Measurements from ENCODE around the gene FAM43A.
A peak's percentile ranks its signal among the peaks of the same experiment; 100 is the strongest.

FAM43A gene

GRCh38 chr3:194675680-194676079 is 10.0 kb upstream of the FAM43A start:
- no peak for DNase-seq

DNA sequence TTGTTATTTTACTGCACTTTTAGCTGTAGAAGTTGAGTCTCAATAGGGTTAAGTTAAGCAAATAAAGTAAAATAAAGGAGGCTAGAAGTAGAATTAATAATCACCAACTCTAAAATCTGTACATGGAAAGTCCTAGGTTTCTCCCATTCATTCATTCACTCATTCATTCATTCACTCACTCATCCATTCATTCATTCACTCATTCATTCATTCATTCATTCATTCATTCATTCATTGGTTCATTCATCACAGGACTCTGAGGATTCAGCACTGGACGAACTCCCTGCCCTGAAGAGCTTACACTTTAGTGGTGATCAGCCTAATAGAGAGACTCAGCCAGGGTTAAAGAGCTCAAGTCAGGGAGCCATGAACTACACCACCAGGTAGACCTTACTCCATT is 9.2 kb upstream of the FAM43A start:
- no peak for DNase-seq

DNA sequence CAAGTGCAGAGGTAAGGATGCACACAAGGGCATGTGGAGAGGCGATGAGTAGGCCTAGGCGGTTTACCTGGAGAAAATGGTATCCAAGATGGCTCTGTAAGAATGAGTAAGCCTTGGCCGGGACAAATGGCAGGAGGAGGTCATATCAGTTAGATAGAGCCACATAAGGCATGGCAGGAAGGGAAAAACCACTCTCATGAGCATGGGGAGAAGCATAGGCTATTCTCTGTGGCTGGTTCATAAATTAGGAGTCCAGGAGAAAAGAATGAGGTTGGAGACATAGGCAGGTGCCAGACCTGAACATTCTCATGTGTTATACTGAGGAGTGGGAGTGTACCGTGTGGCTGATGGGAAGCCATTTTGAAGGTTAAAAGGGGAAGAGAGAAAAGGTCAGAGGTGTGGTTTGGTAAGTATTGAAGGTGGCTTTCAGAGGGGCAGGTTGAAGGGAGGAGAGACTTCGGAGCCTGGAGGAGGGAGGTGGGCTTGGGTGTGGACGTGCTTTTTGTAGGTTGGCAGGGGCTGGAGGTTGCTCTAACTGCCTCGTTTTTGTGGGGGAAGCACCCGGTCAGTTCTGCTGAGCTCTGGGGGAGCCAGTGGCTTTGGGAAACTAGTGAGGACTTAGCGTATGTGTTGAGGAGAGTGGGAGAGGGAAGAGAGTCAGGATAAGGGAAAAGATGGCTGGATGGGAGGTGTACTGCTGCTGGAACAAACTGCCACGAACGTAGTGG is 4.6 kb upstream of the FAM43A start:
- no peak for DNase-seq

- no peak for DNase-seq
Measured at GRCh38 chr3:194682189-194682693, 3.4 kb upstream of the FAM43A start.

GRCh38 chr3:194682694-194683310 is 2.9 kb upstream of the FAM43A start:
- peak; percentile 81 for DNase-seq

- DNase-seq: peak; percentile 30
Measured at GRCh38 chr3:194683380-194683779, 2.3 kb upstream of the FAM43A start.

DNA sequence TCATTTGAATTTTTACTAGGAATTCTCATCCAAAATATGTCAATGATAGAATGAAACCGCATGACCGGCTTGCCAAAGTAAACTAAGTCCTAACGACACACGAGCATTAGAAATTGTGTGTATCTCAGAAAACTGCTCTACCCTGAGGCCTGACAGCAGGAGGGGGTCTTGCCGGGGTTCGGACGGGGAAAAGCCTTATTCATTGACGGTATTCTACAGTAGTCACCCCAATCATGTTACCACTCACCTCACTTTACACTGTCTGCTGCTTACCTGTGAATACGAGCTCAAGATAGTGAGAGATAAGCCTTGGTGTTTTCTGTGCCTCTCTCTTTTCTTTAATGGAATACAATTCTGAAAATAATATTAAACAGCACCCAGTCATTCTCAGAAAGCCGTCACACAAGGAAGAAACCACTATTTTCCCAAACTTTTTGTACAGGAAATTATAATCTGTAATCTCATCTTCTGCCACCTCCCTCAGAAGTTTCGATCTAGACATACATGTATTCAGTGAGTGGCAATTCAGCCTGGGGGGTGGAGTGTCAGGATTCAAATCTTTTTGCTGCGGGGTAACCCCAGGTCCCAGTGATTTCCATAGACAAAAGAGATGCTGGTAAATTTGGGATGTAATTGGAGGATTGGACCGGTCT is 492 bp upstream of the FAM43A start:
- DNase-seq: no peak

GRCh38 chr3:194686414-194686815 is 732 bp downstream of the FAM43A start:
- no peak for DNase-seq

GRCh38 chr3:194686816-194687637 is 1.3 kb downstream of the FAM43A start:
- DNase-seq: peak; percentile 49

DNA sequence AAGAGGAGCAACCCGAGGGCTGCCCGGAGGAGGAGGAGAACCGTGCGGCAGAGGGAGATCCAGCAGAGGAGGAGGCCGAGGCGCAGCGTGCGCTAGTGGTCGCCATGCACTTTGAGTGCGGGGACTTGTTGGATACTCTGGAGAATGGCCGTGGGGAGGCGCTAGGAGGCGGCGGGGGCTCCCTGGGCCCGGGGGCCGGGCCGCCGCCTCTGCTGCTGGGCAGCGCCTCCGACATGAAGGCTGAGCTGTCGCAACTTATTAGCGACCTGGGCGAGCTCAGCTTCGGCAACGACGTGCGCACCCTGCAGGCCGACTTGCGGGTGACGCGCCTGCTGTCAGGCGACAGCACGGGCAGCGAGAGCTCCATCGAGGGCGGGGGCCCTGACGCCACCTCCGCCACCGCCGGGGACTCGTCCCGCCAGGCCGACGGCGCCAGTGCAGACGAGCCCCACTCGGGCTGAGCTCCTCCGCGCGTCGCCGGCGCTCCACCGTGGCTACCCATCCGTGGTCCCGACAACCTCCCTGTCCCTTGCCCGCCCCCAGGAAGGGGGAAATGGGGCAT is 2.0 kb downstream of the FAM43A start:
- DNase-seq: peak; percentile 49

- DNase-seq: peak; percentile 32
Measured at GRCh38 chr3:194688200-194688740, 2.6 kb downstream of the FAM43A start.

DNA sequence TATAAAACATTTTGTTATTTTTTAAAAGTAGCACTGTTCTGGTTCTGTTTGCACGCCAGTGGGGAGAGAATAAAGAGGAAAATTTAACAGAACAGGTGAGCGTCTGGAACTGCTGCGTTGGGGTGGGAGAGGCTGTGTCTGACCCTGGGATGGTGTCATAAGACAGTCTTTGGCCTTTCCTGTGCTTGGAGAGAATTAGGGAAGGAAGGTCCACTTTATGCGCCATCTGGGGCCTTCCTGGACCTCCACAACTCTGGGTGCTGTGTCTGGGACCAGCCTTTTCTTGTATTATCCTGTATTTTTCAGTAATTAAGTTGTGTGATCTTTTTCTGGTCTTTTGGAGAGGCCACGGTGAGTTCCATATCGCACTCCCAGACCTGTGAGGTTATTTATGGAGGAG is 3.3 kb downstream of the FAM43A start:
- DNase-seq: no peak

DNA sequence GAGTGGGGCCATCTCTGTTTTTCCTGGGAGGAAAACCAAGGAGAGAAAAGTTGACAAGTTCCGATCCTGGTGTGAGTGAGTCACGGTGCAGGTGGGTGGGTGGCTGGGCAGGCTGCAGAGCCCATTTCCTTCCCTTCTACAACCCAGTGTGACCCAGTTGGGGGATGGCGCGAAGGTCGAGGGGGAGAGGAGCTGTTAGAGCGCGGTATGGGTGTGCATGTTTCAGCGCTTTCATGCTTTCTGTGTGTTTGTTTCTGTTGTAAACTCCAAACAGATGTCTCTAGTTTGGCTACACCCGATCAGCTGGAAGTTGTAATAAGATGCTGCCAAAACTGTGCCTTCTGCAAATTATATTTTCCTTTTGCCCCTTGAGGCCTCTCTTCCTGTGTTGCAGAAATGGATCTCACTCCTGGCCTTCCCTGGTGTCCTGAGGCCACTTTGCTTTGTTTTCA is 3.8 kb downstream of the FAM43A start:
- peak; percentile 56 for DNase-seq

DNA sequence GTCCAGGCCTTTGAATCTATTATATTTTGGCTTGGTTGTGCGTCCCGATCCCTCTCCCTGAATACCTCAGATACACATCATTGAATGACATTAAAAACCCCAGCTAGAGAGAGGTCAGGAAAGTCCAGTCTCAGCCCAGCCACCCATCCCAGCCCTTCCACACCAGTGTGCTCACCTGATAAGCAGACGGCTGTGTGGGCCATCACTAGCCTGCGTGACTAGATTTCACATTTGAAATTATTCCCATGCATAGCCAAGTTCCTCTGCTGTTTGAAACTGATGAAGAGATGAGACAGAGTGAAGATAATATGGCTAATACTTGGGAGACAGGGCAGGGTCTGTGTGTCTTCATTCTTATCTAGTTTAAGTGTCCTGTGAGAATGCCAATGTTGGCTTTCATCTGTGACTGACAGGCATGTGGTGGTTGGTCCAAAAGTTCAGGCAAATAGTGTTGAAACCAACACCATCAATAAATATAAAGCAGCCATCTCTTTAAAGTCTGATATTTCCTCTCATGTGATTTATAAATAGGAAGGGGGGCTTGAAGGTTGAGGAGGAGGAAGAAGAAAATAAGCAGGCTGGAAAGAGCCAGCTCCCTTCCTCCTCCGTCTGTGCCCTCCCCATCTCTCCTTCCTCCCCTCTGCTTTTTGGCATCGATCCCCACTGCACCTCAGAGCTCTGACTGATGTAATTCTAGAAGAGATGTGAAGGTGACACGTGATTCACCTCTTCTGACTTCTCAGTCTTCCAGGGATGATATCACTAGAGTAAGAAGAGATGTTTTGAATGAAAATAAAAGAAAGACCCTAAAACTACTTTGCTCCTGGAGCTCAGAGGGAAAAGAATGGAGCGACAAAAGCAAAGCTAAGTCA is 5.1 kb downstream of the FAM43A start:
- DNase-seq: peak; percentile 55

GRCh38 chr3:194691481-194692283 is 6.0 kb downstream of the FAM43A start:
- peak; percentile 32 for DNase-seq

DNA sequence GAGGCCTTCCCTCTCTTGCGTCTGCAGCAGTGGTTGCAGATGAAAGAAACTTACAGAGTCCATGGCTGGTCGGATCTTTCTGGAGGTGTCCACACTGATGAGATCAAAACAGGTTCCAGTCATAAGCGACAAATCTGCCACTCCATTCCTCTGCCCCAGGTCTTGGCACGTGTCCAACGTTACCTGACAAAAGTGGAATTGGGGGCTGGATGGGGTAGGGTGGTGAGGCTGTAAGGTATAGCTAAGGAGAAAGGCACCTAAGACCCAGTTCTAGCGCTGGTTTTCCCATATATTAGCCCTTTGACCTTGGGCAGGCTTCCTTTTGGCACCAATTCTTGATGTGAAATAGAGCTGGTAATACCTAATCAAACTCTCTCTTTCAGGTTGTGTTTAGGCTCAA is 11.0 kb downstream of the FAM43A start:
- DNase-seq: no peak

GRCh38 chr3:194702545-194702944 is 16.9 kb downstream of the FAM43A start:
- DNase-seq: no peak

- no peak for DNase-seq
Measured at GRCh38 chr3:194705227-194705626, 19.5 kb downstream of the FAM43A start.

GRCh38 chr3:194705761-194706160 is 20.1 kb downstream of the FAM43A start:
- no peak for DNase-seq

DNA sequence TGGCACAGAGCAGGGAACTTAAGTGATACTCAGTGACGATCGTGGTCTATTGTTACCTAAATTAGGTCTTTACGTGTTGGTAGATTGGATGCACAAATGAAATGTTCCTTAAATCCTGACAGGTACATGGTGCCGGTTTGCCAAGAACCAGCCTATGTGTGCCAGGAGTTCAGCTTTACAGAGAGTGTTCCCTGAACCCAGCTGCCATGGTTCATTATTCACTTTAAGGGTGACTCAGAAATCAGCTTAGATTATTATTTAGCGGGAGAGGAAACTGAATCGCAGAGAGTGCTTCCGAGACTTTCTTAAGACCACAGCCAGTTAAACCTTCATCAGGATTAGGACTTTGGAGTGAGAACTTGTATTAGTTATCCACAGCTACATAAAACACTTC is 21.5 kb downstream of the FAM43A start:
- DNase-seq: no peak

Data from fibroblast of skin of abdomen (primary cell).